HepG2 (cell line): ENCODE data around the gene NEGR1. TPM values are rescaled to one million over a fixed set of nuclear protein-coding genes. Genes with fewer than 3 reads are reported as not detected.
"Not testable (repeated sequence)": the region's sequence is repeated elsewhere in the genome, so short reads cannot be mapped to it uniquely, and the experiment has no call there.

Source experiments
- ATAC-seq: fragments of 200-7000 bp; cut with Tn5 transposase; 3 replicates; pipeline ENCODE4 v1.9.1; 2020; ENCODE audit warnings: mild to moderate bottlenecking, moderate library complexity
- BruUV-seq: library from RNA; stranded (reverse); fragments of 400-500 nt; replicated peaks from 2 replicates; lab custom pipeline; 2021; lab: Mats Ljungman, UMichigan
- CTCF ChIA-PET: fragments of 300-600 bp; formaldehyde crosslinking; extraction: SDS; loops from one replicate; lab custom pipeline; 2021; ENCODE audit warnings: low total read pairs, inconsistent platforms, low intra/inter-chr PET ratio; lab: Yijun Ruan, JAX
- POLR2A ChIA-PET: fragments of 350-600 bp; sonication (Branson Sonifier 250); formaldehyde crosslinking; loops from one replicate; lab custom pipeline; 2020; ENCODE audit warnings: antibody characterized with exemption, inconsistent platforms; lab: Yijun Ruan, JAX
- DNase-seq: peaks from one replicate; pipeline ENCODE4 v3.0.0-alpha.2; 2015; ENCODE audit warnings: low spot score
- FAIRE-seq: peaks from 3 replicates; lab custom pipeline; 2011; peaks lifted over from hg19 to GRCh38; lab: Jason Lieb, UNC
- H2AFZ ChIP-seq: one replicate; pipeline ENCODE4 v1.6.1; 2011; ENCODE audit warnings: low read length, inconsistent platforms
- H3K27ac ChIP-seq: fragments of 300-600 bp; 3 replicates; pipeline ENCODE4 v1.8.0; 2011; ENCODE audit warnings: mixed run types, mild to moderate bottlenecking, mixed read lengths, low read length, inconsistent platforms; ENCODE audit not compliant: insufficient read depth; ENCODE audit errors: extremely low read length
- H3K27me3 ChIP-seq, 2 experiments: fragments of 200-600 bp in 1 of 2; 2 replicates in 1 of 2; 3 replicates in 1 of 2; pipeline versions ENCODE4 v1.6.0 to v1.8.0; 2011; ENCODE audit warnings: low read length in 2 of 2, mild to moderate bottlenecking in 2 of 2, moderate library complexity in 2 of 2, inconsistent platforms in 1 of 2; ENCODE audit not compliant: insufficient read depth in 2 of 2, control insufficient read depth in 1 of 2
- H3K36me3 ChIP-seq, 2 experiments: fragments of 200-600 bp in 1 of 2; replicated peaks in 1 of 2; 2 replicates in 1 of 2; 3 replicates in 1 of 2; pipeline versions ENCODE4 v1.5.1 to v1.8.0; 2011; ENCODE audit warnings: low read length in 2 of 2, inconsistent platforms in 1 of 2; ENCODE audit not compliant: insufficient read depth in 2 of 2, control insufficient read depth in 1 of 2
- H3K4me1 ChIP-seq: 2 replicates; pipeline ENCODE4 v1.5.1; 2012; ENCODE audit warnings: low read length, inconsistent platforms; ENCODE audit not compliant: insufficient read depth
- H3K4me2 ChIP-seq: 2 replicates; pipeline ENCODE4 v1.6.0; 2011; ENCODE audit warnings: low read depth, low read length, inconsistent platforms
- H3K4me3 ChIP-seq, 3 experiments: fragments of 200-600 bp in 1 of 3; sonication (generic), shearing (Covaris generic) in 1 of 3; replicated peaks in 1 of 3; 2 replicates each; pipeline ENCODE4 v1.5.1; 2011 to 2016; ENCODE audit warnings: low read length in 3 of 3, inconsistent platforms in 2 of 3, low read depth in 2 of 3, mild to moderate bottlenecking in 2 of 3, control low read depth in 1 of 3, mixed read lengths in 1 of 3; ENCODE audit not compliant: insufficient read depth in 1 of 3
- H3K79me2 ChIP-seq: one replicate; pipeline ENCODE4 v1.6.1; 2011; ENCODE audit warnings: low read length, inconsistent platforms; ENCODE audit not compliant: insufficient read depth
- H3K9ac ChIP-seq: 2 replicates; pipeline ENCODE4 v1.6.0; 2011; ENCODE audit warnings: mild to moderate bottlenecking, low read depth, low read length, inconsistent platforms; ENCODE audit not compliant: insufficient read depth
- H3K9me3 ChIP-seq: 2 replicates; pipeline ENCODE4 v1.5.1; 2012; ENCODE audit warnings: mild to moderate bottlenecking, low read length
- H4K20me1 ChIP-seq: 2 replicates; pipeline ENCODE4 v1.6.0; 2011; ENCODE audit warnings: inconsistent platforms, mild to moderate bottlenecking, low read length, moderate library complexity; ENCODE audit not compliant: insufficient read depth
- SP1 ChIP-seq, 2 experiments: fragments of 450-650 bp in 1 of 2; sonication (generic) in 1 of 2; formaldehyde crosslinking in 1 of 2; IDR thresholded peaks; 2 replicates each; pipeline versions ENCODE4 v1.4.0 to v1.6.1; 2016 to 2020; ENCODE audit warnings: missing genetic modification reagents in 1 of 2
- ZNF770 ChIP-seq: sonication (generic); formaldehyde crosslinking; IDR thresholded peaks from 2 replicates; pipeline ENCODE4 v1.5.0; 2020; ENCODE audit warnings: mild to moderate bottlenecking, missing genetic modification reagents
- ZNF776 ChIP-seq: sonication (generic); formaldehyde crosslinking; IDR thresholded peaks from 2 replicates; pipeline ENCODE4 v1.4.0; 2020; ENCODE audit warnings: mild to moderate bottlenecking, missing genetic modification reagents
- WGBS: methylation state at CpG from one replicate; pipeline ENCODE4 v1.1.6; 2017; ENCODE audit warnings: low lambda C conversion rate; 5-methylcytosine and 5-hydroxymethylcytosine counted together
- in situ Hi-C: cut with HindIII; loops from 2 replicates; pipeline ENCODE4 v1.10.0; 2017; ENCODE audit warnings: low pct_unique_long_range_greater_than_20kb; ENCODE audit not compliant: extremely low pct_ligation_motif_present
- intact Hi-C: fragments of 100-400 bp; cut with micrococcal nuclease; formaldehyde crosslinking; loops from one replicate; pipeline ENCODE4 v1.10.0; 2022; ENCODE audit not compliant: unreplicated experiment
- polyA plus RNA-seq, 8 experiments: library from polyadenylated mRNA; depleted of rRNA in 3 of 8; stranded (reverse) in 7 of 8; unstranded in 1 of 8; fragments of >200 nt; fragmentation: Illumina TruSeq in 4 of 8; extraction: Trizol in 4 of 8; gene quantifications; 2 replicates each; pipeline versions ENCODE4 v1.2.1 to v1.2.3, GENCODE V29; 2011 to 2016; ENCODE audit warnings: low read depth in 4 of 8, missing spikeins in 1 of 8, mixed read lengths in 1 of 8; ENCODE audit not compliant: insufficient read depth in 1 of 8
- total RNA-seq, 5 experiments: library from RNA; depleted of rRNA; stranded (reverse); fragments of >200 nt; fragmentation: Illumina TruSeq; extraction: Trizol; gene quantifications; 2 replicates each; pipeline ENCODE4 v1.2.3, GENCODE V29; 2016; ENCODE audit warnings: low read depth in 1 of 5
- TF ChIP-seq, protein P1 (sequence below): sonication (generic); formaldehyde crosslinking; IDR thresholded peaks from 2 replicates; pipeline ENCODE4 v1.4.0; 2020; ENCODE audit warnings: mild to moderate bottlenecking, missing genetic modification reagents, borderline replicate concordance

The NEGR1 gene
- total and polyA plus RNA-seq, 2 of the 13 experiments (the other 11 are each of a cell fraction or from before 2014, with no cell fraction given), result not detected

GRCh38 chr1:71899881-71900280 lies 382.5 kb downstream of the NEGR1 start (continued):
- TF ChIP-seq, protein P1, sequence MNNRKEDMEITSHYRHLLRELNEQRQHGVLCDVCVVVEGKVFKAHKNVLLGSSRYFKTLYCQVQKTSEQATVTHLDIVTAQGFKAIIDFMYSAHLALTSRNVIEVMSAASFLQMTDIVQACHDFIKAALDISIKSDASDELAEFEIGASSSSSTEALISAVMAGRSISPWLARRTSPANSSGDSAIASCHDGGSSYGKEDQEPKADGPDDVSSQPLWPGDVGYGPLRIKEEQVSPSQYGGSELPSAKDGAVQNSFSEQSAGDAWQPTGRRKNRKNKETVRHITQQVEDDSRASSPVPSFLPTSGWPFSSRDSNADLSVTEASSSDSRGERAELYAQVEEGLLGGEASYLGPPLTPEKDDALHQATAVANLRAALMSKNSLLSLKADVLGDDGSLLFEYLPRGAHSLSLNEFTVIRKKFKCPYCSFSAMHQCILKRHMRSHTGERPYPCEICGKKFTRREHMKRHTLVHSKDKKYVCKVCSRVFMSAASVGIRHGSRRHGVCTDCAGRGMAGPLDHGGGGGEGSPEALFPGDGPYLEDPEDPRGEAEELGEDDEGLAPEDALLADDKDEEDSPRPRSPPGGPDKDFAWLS, result no peak
- no peak for TF ChIP-seq SP1 (IDR thresholded peaks at IDR 0.05)
- no peak for TF ChIP-seq SP1 (CRISPR knock-in tag; IDR thresholded peaks at IDR 0.05)
- no peak for TF ChIP-seq ZNF770 (CRISPR knock-in tag)
- TF ChIP-seq ZNF776 (CRISPR knock-in tag), result no peak

DNA sequence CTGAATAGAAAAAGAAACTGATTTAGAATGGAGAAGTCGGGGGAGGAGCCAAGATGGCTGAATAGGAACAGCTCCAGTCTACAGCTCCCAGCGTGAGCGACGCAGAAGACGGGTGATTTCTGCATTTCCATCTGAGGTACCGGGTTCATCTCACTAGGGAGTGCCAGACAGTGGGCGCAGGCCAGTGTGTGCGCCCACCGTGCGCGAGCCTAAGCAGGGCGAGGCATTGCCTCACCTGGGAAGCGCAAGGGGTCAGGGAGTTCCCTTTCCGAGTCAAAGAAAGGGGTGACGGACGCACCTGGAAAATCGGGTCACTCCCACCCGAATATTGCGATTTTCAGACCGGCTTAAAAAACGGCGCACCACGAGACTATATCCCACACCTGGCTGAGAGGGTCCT lies 394.2 kb downstream of the NEGR1 start:
- H4K20me1 ChIP-seq, H2AFZ ChIP-seq, H3K9ac ChIP-seq, in situ Hi-C loops, H3K4me3 ChIP-seq, H3K79me2 ChIP-seq, H3K4me2 ChIP-seq, CTCF ChIA-PET, H3K27ac ChIP-seq, H3K9me3 ChIP-seq, POLR2A ChIA-PET, ATAC-seq, FAIRE-seq, H3K36me3 ChIP-seq, H3K4me1 ChIP-seq, BruUV-seq, H3K27me3 ChIP-seq, DNase-seq, intact Hi-C loops: not testable (repeated sequence)
- 81% methylated on average over 10 of the region's 23 CpGs for WGBS
